NCI-H510A (cell line): Measurements from ENCODE around the gene TRAPPC1.

Experiments used
- DNase-seq: peaks from one replicate; lab custom pipeline; 2025; lab: John Stamatoyannopoulos, UW

Gene TRAPPC1

DNA sequence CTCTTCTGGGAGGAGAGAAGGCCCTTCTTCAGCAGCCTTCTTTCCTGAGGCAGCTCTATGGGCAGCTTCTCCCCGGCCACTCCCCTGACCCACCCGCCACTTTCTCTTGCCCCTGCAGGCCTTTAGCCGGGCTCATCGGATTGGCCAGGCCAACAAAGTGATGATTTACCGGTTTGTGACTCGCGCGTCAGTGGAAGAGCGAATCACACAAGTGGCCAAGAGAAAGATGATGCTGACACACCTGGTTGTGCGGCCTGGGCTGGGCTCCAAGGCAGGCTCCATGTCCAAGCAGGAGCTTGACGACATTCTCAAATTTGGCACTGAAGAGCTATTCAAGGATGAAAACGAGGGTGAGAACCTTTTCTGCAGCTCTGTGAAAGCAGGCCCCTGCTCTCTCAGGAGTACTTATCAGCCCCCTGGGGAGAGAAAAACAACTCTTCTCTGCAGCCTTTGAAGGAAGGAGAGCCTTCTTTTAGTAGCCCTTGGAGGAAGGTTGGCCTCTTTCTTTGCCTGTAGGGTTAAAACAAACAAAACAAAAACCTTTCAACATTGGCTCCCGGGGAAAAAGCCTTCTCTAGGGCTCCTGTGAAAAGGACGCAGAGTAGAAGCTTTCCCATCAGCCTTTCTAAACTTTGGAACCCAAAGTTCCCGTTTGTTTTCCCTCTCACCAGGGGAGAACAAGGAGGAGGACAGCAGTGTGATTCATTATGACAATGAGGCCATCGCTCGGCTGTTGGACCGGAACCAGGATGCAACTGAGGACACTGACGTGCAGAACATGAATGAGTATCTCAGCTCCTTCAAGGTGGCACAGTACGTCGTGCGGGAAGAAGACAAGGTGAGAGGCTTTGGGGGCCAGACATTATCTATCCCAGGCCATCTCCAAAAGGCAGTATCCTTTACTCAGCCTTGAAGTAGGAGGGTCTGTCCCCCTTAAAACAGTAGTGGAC is 28.3 kb downstream of the TRAPPC1 start:
- no peak for DNase-seq

DNA sequence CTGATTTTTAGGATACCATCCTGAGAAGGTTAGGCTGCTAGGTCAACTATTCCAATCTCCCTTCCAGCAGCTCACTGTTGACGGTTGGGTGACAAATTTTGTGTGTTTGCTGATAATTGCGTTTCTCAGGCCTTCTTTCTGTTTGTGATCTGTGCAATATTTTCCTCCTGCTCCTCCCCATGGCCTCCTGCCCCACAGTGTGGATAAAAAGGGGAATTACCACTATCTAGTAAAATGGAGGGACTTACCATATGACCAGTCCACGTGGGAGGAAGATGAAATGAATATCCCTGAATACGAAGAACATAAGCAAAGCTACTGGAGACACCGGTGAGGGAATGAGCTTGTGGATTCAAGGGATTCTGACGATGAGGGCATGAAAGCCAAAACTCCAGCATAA is 34.0 kb downstream of the TRAPPC1 start:
- no peak for DNase-seq

DNA sequence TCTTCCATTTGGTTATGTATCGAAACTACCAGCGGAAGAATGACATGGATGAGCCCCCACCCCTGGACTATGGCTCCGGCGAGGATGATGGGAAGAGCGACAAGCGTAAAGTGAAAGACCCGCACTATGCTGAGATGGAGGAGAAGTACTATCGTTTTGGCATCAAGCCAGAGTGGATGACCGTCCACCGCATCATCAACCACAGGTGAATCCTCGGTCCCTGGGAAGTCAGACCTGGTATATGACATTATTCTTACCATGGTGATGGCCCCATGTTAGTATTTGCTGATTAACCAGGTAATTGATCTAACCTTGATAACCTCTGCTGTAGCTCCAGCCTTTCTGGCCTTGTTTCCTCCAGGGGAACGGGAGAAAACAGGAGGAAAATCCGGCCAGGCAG is 34.7 kb downstream of the TRAPPC1 start:
- DNase-seq, result no peak

DNA sequence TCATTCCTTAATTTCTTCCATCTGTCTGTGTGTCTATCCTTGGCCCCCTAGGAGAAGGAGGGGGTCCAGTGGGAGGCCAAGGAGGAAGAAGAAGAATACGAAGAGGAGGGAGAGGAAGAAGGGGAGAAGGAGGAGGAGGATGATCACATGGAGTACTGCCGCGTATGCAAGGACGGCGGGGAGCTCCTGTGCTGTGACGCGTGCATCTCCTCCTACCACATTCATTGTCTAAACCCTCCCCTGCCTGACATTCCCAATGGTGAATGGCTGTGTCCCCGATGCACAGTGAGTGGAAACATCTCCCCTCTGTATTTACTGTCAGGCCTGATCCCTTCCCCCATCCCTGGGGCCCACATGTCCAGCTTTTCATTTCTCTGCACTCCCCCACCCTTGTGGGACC is 36.9 kb downstream of the TRAPPC1 start:
- no peak for DNase-seq

DNA sequence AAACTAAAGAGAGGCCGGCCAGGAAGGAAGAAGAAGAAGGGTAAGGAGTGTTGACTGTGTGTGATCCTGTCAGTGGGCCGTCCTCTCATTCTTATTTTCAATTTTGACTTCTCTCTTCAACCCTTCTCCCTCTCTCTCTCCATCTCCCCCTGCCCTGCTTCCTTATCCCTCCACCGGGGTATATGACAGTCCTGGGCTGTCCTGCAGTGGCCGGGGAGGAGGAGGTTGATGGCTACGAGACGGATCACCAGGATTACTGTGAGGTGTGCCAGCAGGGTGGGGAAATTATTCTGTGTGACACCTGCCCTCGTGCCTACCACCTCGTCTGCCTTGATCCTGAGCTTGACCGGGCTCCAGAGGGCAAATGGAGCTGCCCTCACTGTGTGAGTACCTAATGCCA is 37.5 kb downstream of the TRAPPC1 start:
- DNase-seq, result no peak

DNA sequence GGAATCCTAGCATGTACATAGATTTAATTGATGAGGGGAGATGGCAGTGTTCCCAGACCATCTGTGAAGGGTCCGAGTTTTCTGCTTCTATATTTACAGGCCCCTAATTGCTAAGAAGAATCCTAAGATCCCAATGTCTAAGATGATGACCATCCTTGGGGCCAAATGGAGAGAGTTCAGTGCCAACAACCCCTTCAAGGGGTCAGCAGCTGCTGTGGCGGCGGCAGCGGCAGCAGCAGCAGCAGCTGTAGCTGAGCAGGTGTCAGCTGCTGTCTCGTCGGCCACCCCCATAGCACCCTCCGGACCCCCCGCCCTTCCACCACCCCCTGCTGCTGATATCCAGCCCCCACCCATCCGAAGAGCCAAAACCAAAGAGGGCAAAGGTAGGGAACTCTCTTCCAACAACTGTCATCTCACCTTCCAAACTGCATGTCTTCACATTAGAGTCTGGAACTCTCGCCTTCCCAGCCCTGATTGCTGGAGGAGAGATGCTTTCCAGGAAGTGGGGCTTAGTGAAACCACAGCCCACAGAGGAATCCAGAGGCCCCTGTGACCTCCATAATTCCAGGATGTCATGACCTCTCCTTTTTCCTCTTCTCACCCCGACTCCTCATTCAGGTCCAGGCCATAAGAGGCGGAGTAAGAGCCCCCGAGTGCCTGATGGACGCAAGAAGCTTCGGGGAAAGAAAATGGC is 38.4 kb downstream of the TRAPPC1 start:
- no peak for DNase-seq

DNA sequence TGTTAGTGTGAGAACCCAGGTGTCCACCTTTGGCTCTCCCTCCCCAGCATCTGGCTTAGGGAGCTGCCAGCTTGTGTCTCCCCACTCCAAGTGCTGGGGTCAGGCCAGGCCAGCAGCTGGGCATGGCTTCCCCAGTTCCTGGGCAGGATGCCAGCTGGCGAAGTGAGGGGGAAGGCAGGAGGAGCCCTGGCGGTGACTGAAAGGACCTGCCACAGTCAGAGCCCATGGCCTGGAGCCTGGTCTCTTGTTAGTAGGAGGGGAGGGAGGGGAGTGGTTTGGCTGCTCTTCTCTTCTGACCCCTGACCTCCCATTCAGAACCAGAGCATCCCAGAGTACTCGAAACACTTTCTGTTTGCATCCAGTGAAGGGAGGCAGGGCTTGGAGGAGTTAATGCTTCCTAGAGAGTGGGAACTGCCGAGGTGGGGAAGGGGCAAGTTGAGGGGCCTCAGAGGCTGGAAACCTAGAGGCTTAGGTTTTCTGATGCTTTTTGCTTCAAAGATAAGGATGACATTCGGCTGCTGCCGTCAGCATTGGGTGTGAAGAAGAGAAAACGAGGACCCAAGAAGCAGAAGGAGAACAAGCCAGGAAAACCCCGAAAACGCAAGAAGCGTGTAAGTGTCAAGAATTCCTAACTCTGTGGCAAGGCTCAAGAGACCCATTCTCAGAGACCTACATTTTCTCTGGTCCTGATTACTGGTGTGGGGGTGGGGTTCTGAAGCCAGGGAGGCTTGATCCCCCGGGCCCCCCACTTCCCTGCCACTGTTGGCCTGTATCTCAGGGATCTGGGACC is 42.4 kb downstream of the TRAPPC1 start:
- peak; percentile 96 for DNase-seq

DNA sequence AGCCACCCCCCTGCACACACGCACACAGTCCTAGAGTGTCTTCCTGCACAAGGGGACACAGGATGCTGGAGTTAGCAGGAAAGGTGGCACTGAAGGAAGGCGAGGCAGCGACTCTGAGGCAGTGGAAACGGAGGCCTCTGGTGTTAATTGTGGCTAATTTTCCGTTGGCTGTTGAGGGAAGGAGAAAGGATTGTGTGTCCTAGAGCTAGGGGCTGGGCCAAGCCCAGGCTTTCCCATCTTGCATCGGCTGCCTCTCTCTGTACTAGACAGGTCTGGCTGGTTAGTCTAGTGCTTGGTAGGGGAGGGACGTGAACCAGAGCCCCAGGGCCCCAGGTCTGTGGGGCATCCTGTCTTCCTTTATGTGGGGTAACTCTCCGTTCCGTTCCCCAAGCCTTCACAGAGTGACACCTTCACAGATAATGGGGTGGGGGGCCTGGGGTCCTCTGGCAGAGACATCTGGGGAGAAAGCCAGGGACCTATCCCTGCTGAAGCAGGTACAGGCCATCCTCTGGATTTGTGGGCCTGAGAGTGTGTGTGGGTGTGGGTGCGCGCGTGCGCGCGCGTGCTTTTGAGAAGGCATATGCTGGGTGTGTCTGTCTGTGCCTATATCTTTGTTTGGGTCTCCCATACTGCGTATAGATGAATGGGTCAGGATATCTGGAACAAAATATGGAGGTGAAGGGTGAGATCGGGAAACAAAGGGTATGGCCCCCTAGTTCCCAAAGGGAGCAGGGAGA is 43.4 kb downstream of the TRAPPC1 start, which contains the start of gene CHD3:
CHD3 (plus strand) TSS at position 606 of the 737 bp plus-strand sequence. CDS start 212 bp downstream, outside the sequence.
- peak; percentile 69 for DNase-seq

DNA sequence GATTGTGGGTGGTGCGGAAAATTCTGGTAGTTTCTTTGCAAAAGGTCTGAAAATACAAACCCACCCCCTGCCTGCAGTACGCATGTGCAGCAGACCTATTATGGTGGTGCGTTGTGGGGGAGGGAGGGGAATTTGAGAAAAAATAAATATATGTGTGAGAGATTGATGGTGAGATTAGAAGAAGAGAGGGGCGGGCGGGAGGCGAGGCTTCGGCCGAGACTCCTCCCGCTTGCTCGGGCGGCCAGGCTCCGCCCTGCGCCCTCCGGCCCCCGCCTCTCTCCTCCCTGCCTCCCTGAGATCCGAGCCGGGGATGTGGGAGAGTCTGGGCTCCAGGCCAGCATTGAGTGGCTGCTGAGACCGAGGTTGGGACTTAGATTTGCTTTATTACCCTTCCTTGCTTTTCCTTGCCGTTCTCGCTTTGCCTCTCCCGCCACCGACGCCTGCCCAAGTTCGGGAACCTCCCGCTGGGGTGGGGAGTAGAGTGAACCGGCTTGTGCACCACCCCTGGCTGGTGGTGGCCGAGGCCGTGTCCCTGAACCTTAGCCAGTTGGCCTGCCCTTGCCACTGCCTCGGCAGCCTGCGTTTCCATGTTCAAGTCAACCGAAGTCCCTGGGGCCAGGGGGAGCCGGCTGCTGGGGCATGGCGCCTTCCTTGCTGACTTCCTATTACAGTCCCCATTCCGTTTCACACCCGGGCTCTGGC is 44.1 kb downstream of the TRAPPC1 start:
- peak; percentile 84 for DNase-seq

DNA sequence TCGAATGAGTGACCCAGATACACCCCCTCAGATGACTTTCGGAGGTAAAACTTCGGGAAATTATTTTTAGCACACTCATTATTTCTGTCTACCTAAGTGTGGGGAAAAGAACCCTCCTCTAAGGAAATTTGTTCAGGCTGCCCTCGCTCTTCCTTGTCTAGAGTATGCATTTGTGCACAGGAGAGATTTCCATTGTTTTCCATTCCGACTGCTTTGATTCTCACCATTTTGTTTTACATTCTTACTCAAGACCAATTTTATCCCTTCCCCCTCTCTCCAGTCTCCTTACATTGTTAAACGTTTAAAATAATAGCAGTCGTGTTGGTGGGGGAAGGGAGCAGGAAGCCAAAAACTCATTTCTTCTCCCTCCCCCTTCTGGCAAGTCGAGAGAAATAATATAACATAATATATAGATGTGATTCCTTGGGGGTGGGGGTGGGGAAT is 44.7 kb downstream of the TRAPPC1 start:
- DNase-seq, result no peak

DNA sequence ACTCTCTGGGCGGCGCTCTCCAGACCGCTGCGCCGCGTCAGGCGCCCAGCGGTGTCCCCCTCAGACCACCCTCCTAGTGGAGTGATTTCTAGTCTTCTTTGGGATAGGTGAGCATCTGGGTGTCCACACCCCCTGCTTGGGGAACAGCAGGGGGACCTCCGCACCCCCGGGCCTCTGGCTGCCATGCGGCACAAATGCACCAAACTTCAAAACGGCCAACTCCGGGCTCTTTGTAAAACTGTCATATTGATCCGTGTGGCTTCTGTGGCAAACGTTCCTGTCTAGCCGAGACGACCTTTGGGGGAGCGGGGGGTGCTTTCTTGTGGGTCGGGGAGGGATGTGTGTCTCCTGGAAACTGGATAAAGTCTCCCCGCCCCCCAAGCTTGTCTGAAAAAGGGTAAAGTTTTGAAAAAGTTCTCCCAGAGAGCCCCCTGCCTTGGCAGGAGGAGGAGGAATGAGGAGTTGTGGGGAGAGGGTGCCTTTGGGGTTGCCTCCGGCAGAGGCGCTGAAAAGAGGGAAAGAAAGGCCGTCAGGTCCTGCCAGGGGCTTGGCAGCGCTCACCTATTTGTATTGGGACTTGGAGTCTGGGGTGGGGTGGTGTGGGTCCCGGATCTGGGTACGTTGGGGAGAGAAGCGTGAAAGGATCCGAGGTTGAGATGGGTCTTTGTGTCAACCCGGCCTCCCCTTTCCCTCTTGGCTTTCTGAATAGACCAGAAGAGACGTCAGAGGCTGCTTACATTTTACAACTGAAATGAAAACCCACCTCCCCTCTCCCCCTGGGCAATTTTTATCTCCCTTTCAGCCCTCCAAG is 45.3 kb downstream of the TRAPPC1 start:
- DNase-seq, result no peak

DNA sequence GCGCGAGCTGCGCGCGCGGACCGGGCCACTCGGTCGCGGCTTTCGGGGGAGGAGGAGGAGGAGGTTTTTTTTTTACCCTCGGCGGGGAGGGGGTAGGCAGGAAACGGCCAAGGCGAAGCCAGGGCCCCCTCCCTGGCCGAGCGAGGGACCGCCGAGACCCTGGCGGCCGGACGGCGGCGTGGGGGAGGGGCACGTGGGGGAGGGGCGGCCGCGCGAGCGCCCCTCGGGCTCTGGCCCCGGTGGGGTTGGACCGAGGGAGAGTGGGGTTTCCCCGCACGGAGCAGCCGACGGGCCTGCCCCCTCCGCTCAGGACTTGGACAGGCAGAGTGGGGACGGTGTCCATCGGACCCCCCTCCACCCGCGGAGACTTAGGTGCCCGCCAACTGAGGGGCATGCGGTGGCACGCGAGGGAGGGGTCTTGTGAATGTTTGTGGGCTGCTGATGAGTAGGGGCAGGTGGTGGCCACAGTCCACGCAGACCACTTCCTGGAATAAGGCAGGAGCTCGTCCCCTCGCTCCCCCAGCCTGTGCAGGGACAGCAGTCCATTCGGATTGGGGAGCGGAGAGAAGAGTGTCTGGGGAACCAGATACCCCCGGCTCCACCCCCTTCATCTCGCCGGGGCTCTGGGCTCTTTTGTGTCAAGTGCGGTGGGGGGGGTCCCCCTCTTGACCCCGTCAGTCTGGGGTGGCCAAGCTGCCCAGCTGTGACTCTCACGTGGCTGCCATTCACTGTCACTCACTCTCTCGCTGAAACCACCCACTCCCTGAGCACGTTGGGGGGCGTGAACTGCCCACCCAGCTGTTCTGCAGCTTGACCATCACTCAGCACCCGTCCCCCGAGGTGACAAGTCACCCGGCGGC is 46.1 kb downstream of the TRAPPC1 start:
- peak; percentile 41 for DNase-seq

DNA sequence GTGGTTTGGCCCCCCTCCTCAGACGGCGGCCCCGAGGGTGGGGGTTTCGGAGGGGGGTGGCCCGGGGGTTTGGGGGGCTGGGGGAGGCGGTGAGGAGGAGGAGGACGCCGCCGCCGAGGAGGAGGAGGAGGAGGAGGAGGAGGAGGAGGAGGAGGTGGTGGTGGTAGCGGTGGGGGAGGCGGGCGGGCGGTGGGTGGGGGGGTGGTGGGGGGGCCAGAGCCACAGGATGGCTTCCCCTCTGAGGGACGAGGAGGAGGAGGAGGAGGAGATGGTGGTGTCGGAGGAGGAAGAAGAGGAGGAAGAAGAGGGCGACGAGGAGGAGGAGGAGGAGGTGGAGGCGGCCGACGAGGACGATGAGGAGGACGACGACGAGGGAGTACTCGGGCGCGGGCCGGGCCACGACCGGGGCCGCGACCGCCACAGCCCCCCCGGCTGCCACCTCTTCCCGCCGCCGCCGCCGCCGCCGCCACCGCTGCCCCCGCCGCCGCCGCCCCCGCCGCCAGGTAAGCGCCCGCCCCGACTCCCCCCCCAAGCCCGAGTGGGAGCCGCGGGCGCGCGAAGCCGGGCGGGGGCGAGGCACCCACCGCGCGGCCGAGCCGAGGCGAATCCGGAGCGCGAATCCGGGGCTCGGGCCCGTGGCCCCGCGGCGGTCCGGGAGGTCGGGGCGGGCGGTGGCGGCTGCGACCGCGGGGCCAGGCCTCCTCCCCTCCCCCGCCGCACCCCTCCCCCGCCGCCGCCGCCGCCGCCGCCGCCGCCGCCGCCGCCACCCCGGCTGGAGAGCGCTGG is 47.0 kb downstream of the TRAPPC1 start:
- DNase-seq, result no peak

DNA sequence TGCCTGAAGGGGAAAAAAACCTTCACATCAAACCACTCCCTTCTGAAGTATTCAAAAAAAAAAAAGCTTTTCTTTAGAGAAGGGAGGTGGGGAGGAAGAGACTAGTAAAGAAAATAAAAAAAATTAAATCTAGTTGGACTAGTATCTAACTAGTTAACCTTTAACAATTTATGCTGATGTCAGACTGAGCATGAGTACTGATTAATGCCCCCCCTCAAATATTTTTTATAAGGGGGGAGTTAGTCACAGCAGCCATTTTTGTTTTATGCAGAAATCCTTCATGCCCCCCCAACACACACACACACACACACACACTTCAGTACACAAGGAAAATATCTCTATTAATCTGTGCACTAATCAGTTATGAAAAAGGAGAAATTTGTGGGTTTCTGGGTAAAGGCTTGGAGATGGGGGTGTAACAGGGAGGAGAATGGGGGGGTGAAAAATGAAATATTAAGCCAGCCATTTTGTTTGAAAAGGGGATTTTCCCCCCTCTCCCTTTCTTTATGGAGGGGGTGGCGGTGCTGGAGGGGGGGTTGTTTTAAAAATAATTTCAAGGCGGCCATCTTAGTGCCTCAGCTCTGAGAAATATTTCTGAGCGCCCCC is 47.9 kb downstream of the TRAPPC1 start:
- no peak for DNase-seq

DNA sequence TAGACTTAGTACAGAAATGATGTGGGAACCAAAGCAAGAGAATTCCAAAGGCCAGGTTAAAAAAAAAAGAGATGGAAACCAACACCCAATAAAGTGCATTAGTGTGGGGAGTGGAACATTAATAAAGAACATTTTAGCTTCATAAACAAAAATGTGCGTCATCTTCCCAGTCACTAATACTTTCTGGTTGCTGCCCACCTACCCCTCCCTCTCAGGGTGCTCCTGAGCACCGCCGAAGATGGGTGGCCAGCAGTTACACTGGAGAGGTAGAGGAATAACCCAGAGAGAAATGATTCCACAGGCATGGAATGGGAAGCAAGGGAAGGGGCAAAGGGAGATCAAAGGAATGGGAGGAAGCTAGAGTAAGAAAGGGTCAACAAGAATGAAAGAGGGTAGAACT is 49.1 kb downstream of the TRAPPC1 start:
- no peak for DNase-seq

DNA sequence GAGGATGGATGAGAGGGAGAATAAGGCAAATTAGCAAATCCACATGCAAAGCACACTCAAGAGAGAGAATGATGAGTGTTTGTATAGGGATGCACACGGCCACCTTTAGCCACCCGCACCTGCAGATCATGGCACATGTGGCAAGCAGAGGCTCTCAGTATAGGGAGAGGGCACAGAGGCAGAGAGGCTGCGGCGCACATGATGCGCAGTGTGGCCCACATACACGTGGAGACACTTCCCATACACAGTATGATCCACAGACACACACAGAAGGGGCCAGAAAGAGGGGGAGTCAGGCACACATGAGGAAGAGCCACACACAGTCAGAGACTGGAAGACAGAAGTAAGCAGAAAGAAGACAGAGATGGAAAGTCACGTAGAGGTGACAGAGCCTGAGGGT is 49.7 kb downstream of the TRAPPC1 start:
- DNase-seq, result peak; percentile 75

DNA sequence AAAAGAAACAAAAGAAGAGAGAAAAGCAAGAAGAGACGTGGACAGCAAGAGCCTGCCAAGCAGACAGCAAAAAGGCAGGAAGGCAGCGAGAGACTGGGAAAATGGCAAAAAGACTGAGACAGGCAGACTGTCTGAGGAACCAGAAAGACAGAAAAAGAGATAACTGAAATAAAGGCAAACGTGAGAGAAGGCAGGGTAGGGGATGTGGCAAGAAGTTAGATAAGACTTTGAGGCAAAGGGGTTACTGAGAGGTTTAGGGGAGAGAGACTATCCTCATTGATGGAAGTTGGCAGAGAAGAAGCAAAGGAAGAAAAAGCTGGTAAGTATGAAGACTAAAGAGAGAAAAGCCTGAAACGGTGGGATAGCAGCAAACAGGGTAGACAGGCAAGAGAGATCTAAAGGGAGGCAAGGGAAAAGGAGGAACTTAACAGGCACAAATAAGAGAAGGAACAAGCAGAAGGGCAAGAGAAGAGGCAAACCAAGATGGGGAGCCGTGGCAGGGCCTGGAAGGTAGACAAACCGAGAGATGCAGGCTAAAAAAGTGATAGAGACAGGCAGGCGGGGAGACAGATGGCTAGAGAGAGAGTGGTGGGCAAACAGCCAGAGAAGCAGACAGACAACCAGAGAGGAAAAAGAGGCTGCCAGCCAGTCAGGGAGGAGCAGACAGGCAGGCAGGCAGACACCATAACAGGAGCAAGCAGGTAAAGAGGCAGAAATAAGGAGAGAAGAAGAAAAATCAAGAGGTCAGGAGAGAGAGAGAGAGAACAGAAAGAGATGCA is 50.3 kb downstream of the TRAPPC1 start:
- peak; percentile 50 for DNase-seq
